ENCODE data around the gene ATXN7L3. TPM values are rescaled to one million over a fixed set of nuclear protein-coding genes. Genes with fewer than 3 reads are reported as not detected.
A peak's percentile ranks its signal among the peaks of the same experiment; 100 is the strongest.

ATXN7L3 gene
- total and polyA plus RNA-seq, 9 of the 15 experiments (the other 6 are each of a cell fraction or from before 2014, with no cell fraction given): 0.62 to 66.1 (median 33.2) TPM

- no peak for TF ChIP-seq RNF219 (CRISPR knock-in tag; IDR thresholded peaks at IDR 0.05)
- TF ChIP-seq ZNF431 (CRISPR knock-in tag; IDR thresholded peaks at IDR 0.05): no peak
- TF ChIP-seq, protein P1, sequence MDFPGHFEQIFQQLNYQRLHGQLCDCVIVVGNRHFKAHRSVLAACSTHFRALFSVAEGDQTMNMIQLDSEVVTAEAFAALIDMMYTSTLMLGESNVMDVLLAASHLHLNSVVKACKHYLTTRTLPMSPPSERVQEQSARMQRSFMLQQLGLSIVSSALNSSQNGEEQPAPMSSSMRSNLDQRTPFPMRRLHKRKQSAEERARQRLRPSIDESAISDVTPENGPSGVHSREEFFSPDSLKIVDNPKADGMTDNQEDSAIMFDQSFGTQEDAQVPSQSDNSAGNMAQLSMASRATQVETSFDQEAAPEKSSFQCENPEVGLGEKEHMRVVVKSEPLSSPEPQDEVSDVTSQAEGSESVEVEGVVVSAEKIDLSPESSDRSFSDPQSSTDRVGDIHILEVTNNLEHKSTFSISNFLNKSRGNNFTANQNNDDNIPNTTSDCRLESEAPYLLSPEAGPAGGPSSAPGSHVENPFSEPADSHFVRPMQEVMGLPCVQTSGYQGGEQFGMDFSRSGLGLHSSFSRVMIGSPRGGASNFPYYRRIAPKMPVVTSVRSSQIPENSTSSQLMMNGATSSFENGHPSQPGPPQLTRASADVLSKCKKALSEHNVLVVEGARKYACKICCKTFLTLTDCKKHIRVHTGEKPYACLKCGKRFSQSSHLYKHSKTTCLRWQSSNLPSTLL (IDR thresholded peaks at IDR 0.05): no peak
- no peak for TF ChIP-seq ZNF445 (CRISPR knock-in tag; IDR thresholded peaks at IDR 0.05; ENCODE audit: low read depth)
- TF ChIP-seq ZNF124 (CRISPR knock-in tag; IDR thresholded peaks at IDR 0.05): no peak
- peak; percentile 51; the same call in 1 of the 2 replicates for TF ChIP-seq ZBTB7A (IDR thresholded peaks at IDR 0.05; ENCODE audit: borderline replicate concordance, control insufficient read depth, low read depth, low read length)
- TF ChIP-seq BACH1 (tag; IDR thresholded peaks at IDR 0.05): no peak
- TF ChIP-seq, protein P2, sequence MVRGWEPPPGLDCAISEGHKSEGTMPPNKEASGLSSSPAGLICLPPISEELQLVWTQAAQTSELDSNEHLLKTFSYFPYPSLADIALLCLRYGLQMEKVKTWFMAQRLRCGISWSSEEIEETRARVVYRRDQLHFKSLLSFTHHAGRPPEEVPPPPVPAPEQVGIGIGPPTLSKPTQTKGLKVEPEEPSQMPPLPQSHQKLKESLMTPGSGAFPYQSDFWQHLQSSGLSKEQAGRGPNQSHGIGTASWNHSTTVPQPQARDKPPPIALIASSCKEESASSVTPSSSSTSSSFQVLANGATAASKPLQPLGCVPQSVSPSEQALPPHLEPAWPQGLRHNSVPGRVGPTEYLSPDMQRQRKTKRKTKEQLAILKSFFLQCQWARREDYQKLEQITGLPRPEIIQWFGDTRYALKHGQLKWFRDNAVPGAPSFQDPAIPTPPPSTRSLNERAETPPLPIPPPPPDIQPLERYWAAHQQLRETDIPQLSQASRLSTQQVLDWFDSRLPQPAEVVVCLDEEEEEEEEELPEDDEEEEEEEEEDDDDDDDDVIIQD (CRISPR knock-in tag; IDR thresholded peaks at IDR 0.05): no peak
- no peak; the same call in 1 of the 2 replicates for TF ChIP-seq ZFP91 (CRISPR knock-in tag; IDR thresholded peaks at IDR 0.05)
- TF ChIP-seq, protein P3, sequence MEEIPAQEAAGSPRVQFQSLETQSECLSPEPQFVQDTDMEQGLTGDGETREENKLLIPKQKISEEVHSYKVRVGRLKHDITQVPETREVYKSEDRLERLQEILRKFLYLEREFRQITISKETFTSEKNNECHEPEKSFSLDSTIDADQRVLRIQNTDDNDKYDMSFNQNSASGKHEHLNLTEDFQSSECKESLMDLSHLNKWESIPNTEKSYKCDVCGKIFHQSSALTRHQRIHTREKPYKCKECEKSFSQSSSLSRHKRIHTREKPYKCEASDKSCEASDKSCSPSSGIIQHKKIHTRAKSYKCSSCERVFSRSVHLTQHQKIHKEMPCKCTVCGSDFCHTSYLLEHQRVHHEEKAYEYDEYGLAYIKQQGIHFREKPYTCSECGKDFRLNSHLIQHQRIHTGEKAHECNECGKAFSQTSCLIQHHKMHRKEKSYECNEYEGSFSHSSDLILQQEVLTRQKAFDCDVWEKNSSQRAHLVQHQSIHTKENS (CRISPR knock-in tag; IDR thresholded peaks at IDR 0.05): no peak
- TF ChIP-seq POLR3A (IDR thresholded peaks at IDR 0.05; ENCODE audit: borderline replicate concordance, extremely low read depth, insufficient read depth, insufficient read length): no peak
- no peak for TF ChIP-seq CBFA2T3 (IDR thresholded peaks at IDR 0.05)
- TF ChIP-seq ZNF324 (CRISPR knock-in tag; IDR thresholded peaks at IDR 0.05): no peak
- no peak for TF ChIP-seq TRIM24 (IDR thresholded peaks at IDR 0.05)
- TF ChIP-seq ZNF174 (CRISPR knock-in tag; IDR thresholded peaks at IDR 0.05): no peak
- peak; percentile 67 for TF ChIP-seq KDM5B (IDR thresholded peaks at IDR 0.05; ENCODE audit: insufficient replicate concordance, low read depth, low read length)
- peak; percentile 20 for TF ChIP-seq CCNT2 (IDR thresholded peaks at IDR 0.05; ENCODE audit: borderline replicate concordance, extremely low read depth, insufficient read length, low read depth, low read length)
- no peak for TF ChIP-seq ZNF3 (CRISPR knock-in tag; IDR thresholded peaks at IDR 0.05)
- TF ChIP-seq NCOA6 (IDR thresholded peaks at IDR 0.05): no peak
These were observed 933 bp upstream of the ATXN7L3 start (continued) for GRCh38 chr17:44200478-44201155.

All from K562 (cell line).